Chondrocyte (in vitro differentiated cells): ENCODE results near the gene CTU1. TPM values are rescaled to one million over a fixed set of nuclear protein-coding genes. Genes with fewer than 3 reads are reported as not detected.

Experiments used
- DNase-seq: peaks from one replicate; pipeline ENCODE4 v3.0.0; 2021; ENCODE audit warnings: mixed read lengths, low spot score
- H3K27ac Mint-ChIP-seq: one replicate; pipeline ENCODE4 v1.8.0; 2021; ENCODE audit warnings: mild to moderate bottlenecking, moderate library complexity, mixed read lengths; ENCODE audit not compliant: unreplicated experiment
- H3K27me3 Mint-ChIP-seq: 2 replicates; pipeline ENCODE4 v1.8.0; 2021; ENCODE audit warnings: low read depth, mixed read lengths
- H3K36me3 Mint-ChIP-seq: 2 replicates; pipeline ENCODE4 v1.8.0; 2021; ENCODE audit warnings: low read depth, mixed read lengths
- H3K4me1 Mint-ChIP-seq: 2 replicates; pipeline ENCODE4 v1.8.0; 2021; ENCODE audit warnings: low read depth, mild to moderate bottlenecking, mixed read lengths
- H3K4me3 Mint-ChIP-seq: one replicate; pipeline ENCODE4 v1.8.0; 2021; ENCODE audit warnings: mild to moderate bottlenecking, moderate library complexity, mixed read lengths; ENCODE audit not compliant: unreplicated experiment
- H3K9me3 Mint-ChIP-seq: 2 replicates; pipeline ENCODE4 v1.8.0; 2021; ENCODE audit warnings: low read depth, mixed read lengths
- CTCF ChIP-seq: fragments of 200-600 bp; sonication (generic); IDR thresholded peaks from 2 replicates; pipeline ENCODE4 v1.5.0; 2021; ENCODE audit warnings: antibody characterized with exemption, mild to moderate bottlenecking, moderate library complexity
- total RNA-seq: library from RNA; stranded (reverse); gene quantifications from 3 replicates; pipeline ENCODE4 v1.2.1, GENCODE V29; 2021

Gene CTU1
- total RNA-seq, 1 donor from 2014 or later = 6.1 TPM

DNA sequence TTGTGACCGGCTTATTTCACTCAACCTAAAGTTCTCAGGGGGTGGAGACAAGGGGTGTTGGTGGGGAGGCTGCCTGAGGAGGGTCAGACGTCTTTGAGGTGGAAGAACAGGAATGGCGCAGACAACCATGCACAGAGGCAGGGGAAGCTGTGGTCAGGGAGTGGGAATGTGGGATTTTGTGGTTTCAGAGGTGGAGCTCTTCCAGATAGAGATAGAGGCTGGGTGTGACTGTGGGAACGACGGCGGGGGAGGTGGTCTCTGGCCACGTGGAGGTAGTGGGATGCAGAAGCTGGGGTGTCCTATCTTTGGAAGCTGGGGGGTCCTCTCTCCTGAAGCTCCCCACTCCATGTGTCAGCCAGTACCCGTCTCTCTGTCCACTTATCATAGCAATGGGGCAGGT, 17.7 kb downstream of the CTU1 start:
- no peak for TF ChIP-seq CTCF
- Mint-ChIP-seq H3K9me3 (no peaks in the 10 kb centered on the region), H3K4me1 (peaks cover 2% of the 10 kb centered on the region), H3K27me3 (no peaks in the 10 kb centered on the region), H3K4me3 (no peak overlapping the region), H3K27ac (no peak overlapping the region), H3K36me3 (peaks cover 2% of the 10 kb centered on the region)
- DNase-seq = no peak

- Mint-ChIP-seq H3K4me3 (no peak overlapping the region), H3K9me3 (no peaks in the 10 kb centered on the region), H3K36me3 (peaks cover 2% of the 10 kb centered on the region), H3K27ac (no peak overlapping the region), H3K27me3 (no peaks in the 10 kb centered on the region), H3K4me1 (peaks cover 2% of the 10 kb centered on the region)
- no peak for TF ChIP-seq CTCF
- no peak for DNase-seq
Measured at GRCh38 chr19:51089786-51090185, 18.4 kb downstream of the CTU1 start.

- TF ChIP-seq CTCF = no peak
- no peak for DNase-seq
- Mint-ChIP-seq H3K4me3 (no peak overlapping the region), H3K4me1 (no peaks in the 10 kb centered on the region), H3K27ac (no peak overlapping the region), H3K27me3 (peaks cover 13% of the 10 kb centered on the region), H3K9me3 (no peaks in the 10 kb centered on the region), H3K36me3 (peaks cover 2% of the 10 kb centered on the region)
Measured at GRCh38 chr19:51086153-51086850, 21.9 kb downstream of the CTU1 start.

DNA sequence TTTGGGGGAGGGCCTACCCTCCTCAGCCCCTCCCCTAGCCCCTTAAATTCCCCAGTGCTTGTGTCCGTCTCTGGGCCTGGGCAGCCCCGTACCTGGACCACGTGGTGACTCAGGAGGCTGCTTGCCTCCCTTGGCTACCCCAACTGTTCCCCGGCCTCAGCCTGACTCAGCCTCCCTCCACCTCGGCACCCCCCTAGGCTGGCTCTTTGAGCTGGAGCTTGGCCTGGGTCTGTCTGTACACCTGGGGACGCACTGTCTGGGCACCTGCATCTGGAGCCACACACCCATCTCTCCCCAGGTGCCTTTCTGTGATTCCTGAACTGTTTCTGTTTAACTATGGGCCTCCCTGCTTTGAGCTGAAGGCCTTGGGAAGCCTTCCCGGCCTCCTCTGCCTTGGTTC, 23.7 kb downstream of the CTU1 start:
- Mint-ChIP-seq H3K27me3 (peaks cover 13% of the 10 kb centered on the region), H3K4me1 (no peaks in the 10 kb centered on the region), H3K27ac (no peak overlapping the region), H3K36me3 (peaks cover 2% of the 10 kb centered on the region), H3K9me3 (no peaks in the 10 kb centered on the region), H3K4me3 (no peak overlapping the region)
- TF ChIP-seq CTCF = no peak
- no peak for DNase-seq

GRCh38 chr19:51083783-51084182, 24.4 kb downstream of the CTU1 start:
- H3K4me3 Mint-ChIP-seq = no peak overlapping the region
- H3K27me3 Mint-ChIP-seq = peaks cover 13% of the 10 kb centered on the region
- TF ChIP-seq CTCF = no peak
- H3K9me3 Mint-ChIP-seq = no peaks in the 10 kb centered on the region
- no peak for DNase-seq
- H3K4me1 Mint-ChIP-seq = no peaks in the 10 kb centered on the region
- peaks cover 2% of the 10 kb centered on the region for H3K36me3 Mint-ChIP-seq
- no peak overlapping the region for H3K27ac Mint-ChIP-seq
